HG03442 (cell line): ENCODE results near the gene EMC8.

Experiments
- ATAC-seq: cut with Tn5 transposase; IDR thresholded peaks from one replicate; pipeline ENCODE4 v1.9.1; 2021; ENCODE audit warnings: mild to moderate bottlenecking, moderate library complexity; ENCODE audit not compliant: unreplicated experiment

Gene EMC8

DNA sequence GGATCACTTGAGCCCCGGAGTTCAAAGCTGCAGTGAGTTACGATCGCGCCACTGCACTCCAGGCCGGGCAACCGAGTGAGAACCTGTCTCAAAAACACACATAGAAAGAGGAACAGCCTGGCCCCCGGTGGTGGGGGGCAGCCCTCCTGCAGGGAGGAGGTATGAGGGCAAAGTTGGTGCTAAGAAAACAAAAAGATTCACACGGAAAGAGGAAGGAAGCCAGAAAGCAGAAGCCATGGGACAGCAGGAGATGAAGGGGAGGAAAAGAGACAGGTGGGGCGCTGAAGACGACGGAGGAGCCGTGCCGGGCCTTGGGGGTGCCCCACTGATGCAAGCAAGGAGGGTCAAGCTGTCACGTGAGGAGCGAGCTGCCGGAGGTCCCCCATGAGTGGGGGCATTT, 40.2 kb downstream of the EMC8 start:
- ATAC-seq = no peak

DNA sequence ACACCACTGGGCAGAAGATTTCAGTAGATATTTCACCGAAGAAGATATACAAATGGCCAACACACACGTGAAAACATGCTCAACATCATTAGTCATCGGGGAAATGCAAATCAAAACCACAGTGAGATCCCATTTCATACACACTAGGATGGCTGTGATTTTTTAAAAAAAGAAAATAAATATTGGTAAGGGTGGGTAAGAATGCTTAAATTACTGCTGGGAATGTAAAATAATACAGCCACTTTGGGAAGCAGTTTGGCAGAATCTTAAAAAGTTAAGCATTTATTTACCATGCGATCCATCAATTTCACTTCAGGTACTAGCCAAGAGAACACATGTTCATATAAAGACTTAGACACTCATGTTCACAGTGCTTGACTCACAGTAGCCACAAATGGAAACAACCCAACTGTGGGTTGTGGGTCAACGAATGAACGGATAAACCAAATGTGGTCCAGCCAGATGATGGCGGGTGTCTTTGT, 42.0 kb downstream of the EMC8 start:
- no peak for ATAC-seq

DNA sequence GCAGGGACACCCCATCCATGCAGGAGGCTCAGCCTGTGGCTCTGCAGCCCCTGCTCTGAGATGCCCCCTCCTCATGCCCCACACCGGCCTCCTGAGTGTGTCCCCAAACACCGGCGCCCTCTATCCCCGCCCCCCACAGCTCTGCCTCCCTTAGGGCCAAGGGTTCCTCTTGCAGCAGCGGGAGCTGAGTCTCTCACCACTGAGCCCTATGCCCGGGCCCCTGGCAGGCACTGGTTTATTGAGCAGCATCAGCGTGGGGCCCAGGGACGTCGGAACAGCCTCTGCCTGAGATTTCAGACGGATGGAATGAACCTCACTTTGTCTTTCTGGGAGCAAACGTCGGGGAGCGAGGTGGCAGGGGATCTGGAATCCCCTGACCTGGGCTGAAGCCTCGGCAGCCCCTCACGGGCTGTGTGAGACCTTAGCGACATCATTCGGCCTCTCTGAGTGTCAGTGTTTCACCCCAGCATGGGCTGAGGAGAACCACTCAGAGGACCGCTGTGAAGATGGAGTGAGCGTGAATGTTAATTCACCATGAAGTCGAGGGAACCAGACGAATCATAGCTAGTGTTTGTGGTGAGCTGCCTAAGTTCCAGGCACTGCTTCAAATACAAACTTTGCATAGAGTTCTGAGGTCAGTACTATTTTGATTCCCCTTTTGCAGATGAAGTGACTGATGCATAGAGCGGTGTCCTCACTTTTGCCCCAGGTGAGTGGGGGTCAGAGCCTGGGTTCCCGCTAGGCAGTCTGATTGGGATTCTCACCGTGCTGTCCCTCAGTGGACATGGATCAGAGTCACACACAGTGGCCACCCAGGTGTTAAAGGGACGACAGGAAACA, 43.2 kb downstream of the EMC8 start:
- peak; percentile 32 for ATAC-seq

DNA sequence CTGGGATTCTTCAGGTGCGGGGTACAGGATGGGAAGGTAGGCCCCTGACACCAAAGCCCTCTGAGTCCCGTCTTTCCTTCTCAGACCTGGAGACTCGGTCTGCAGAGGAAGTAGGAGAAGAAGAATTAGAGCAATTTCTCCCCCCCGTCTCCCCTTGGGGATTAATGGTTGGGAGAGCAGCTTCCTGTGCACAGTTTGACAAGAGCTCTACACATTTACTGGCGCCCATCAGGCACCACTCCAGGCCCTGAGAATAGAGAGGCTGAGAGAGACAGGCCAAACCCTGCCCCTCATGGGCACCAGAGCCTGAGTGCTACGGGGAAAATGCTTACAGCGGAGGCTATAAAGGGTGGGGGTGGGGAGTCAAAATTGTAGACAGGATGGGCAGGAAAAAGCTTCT, 44.9 kb downstream of the EMC8 start:
- ATAC-seq = no peak

DNA sequence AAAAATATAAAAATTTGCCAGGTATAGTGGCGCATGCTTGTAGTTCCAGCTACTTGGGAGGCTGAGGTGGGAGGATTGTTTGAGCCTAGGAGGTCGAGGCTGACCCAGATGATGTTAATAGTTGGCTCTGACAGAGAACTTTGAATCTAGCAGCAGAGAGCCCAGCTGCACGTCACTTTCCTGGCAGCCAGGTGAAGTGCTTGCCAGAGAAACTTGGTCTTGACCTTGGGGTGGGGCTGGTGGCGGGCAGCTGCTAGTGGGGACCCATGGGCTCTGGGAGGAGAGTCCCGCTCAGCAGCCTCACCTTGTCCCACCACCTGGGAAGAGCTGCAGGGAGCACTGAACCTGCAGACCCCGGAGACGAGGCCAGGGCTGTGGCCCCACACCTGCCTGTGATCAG, 45.4 kb downstream of the EMC8 start:
- no peak for ATAC-seq

DNA sequence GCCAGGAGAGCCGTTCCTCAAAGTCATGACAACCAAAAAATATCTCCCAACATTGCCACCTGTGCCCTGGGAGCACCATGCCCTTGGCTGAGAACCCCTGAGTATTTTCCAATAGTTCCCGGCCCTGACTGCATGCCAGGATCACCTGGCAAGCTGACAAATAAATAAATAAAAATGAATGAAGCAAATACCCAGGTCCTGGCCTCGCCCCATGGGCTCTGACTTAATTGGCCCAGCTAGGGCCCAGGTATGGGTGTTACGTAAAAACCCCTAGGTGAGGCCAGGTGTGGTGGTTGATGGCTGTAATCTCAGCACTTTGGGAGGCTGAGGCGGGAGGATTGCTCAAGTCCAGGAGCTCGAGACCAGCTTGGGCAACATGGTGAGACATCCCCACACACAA, 45.8 kb downstream of the EMC8 start:
- ATAC-seq = no peak

DNA sequence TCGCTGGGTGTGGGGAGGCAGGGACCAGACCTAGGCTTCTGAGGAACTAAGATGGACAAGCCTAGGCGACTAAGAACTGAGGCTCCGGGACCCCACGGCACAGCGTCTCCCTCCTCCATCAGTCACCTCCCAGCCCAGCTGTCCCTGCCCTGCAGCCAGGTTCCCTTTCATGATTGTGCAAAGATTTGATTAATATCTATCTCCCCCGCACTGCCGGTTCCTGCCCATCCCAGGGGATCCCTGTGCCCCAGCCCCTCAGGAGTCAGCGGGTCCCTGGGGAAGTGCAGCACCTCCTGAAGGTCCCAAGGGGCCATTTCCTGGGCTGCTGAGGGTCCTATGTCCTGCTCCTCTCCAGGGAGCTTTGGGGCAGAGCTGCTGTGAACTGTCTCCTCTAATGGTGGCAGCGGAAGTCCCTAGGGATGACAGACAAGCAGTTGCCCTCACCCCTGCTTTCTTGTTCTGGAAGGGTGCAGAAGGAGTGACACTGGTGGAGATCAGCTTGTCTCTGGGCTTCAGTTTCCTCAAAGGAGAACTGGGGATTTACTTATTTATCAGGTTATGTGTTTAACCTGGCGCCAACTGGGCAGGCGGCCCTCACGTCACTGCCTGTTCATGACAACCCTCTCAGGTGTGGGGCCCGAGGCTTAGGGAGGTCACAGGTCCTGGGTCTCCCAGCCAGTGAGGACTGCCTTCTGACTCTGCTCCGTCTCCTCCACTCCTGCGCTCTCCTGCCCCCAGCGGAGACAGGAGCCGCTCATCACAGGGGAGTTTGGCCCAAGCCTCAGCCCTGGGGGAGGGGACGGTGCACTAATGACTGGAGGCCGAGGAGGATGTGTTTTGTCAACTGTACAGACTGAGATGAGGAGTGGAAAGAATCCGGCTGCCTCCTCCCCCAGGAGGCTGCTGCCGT, 46.6 kb downstream of the EMC8 start:
- ATAC-seq = no peak

DNA sequence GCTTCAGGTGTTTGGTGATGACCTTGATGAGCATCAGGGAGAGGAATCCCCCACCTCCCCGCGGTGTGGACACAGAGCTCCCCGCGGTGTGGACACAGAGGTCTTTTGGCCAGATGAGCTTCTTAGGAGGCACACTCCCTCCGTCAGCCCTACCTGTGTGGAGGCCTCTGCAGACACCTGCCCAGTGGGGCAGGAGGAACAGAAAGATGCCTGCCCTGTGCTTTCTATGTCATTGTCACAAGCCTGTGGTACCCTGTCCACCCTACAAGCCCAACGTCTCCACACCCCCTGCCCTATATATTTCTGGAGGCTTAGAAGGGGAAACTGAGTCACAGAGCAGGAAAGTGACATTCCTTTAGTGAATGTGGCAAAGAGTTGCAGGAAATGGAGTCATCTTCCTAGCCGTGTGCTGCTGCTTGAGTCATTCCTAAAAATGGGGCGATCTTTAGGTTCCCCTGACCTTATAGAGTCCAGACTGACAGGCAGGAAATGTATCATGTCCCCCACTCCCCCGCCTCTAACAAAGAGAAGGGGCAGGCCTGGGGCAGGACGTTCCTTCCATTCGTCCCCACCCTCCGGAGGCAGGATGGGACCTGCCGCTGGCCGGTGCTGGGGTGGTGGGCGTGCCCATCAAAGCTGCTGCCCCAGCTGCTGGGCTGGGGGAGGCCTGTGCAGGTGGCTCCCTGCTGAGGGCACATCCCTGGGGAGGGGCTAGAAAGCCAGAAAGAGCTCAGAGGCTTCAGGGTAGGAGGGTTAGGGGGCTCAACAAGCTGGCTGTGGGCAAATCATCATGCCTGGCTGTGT, 47.4 kb downstream of the EMC8 start:
- no peak for ATAC-seq

DNA sequence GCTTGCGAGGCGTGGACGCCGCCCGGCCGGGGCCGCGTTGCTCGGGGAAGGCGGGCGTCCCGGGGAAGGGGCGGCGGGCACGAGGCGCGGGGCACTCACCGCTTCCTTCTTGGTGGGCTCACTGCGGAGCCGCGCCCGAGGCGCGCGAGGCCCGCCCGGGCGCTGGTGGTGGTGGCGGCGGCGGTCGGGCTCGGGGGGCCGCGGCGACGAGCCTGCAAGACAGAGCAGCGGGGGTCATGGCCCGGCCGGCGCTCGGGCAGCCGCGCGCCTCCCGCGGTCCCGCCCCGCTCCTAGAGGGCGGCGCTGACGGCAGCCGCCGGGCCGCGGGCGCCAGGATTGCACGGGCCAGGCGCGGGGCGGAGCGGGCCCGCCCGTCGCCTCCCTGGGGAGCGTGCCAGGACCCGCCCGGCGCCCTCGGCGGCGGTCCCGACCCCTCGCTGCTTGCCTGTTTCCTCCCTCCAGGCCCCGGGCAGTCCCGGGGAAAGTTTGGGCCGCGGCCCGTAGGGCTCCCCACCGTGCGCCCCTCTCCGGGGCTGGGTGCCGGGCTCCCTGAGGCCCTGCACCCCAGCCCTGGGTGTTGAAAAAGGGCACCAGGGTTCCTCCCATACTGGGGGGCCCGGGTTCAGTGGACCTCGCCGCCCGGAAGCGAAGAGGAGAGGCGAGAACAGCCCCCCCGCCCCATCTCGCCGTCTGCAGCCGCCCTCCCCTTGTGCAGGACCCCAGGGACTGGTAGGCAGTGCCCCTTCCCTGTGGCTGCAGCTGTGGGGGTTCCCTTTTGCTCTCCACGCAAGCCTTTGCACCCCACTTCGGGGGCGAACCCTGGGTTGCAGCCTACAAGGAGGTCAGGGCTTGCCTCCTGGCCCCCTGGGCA, 48.3 kb downstream of the EMC8 start, which contains the start of gene C16orf74:
TSS of gene C16orf74 (minus strand) at position 270 of the 871 bp plus-strand sequence. CDS start 15,879 bp downstream, outside the sequence.
- no peak for ATAC-seq

DNA sequence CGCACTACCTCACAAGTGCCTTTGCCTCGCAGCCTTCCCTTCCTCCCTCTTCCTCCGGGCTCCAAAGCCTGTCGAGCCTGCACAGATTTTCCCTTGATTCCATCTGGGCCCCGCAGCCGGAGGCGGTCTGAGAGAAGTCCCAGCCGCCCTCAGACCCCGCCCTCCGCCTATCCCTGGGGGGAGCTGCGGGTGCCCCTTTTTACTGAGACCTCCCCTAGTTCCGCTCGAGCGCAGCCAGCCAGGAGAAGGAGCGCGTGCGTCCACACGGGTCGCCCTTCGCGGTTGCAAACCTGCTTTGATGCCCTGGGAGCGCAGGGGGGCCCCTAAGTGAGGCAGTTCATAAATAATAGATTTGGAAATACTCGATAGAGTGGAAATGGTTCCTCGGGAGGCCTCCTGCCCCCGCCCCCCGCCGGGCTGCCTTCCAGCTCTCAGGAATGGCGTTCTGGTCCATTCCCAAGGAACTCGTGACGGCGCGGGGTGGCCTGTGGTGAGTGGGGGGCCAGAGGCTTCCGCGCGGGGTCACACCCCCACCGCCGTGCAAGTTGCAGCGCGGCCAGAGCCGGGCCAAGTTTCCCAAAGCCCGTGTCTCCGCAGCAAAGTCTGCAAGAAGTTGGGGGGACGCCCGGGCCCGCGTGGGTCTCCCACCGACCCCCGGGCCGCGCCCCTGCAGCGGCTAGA, 49.1 kb downstream of the EMC8 start:
- no peak for ATAC-seq

DNA sequence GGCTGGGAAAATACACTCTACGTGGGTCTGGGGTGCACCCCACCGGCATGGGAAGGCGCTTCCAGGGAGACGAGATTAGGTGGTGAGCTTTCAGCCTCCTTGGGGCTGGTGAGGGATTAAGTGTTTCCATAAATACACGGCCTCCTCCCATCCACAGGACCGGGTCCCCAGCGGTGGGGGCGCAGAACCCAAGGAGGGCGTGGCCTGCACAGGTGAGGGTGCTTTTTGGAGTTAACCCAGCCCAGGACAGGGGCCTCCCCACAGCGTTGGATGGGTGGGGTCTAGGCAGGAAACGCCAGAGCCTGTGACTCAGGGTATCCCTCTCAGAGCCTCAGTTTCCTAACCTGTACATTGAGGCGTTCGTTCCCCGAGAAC, 49.6 kb downstream of the EMC8 start:
- no peak for ATAC-seq

DNA sequence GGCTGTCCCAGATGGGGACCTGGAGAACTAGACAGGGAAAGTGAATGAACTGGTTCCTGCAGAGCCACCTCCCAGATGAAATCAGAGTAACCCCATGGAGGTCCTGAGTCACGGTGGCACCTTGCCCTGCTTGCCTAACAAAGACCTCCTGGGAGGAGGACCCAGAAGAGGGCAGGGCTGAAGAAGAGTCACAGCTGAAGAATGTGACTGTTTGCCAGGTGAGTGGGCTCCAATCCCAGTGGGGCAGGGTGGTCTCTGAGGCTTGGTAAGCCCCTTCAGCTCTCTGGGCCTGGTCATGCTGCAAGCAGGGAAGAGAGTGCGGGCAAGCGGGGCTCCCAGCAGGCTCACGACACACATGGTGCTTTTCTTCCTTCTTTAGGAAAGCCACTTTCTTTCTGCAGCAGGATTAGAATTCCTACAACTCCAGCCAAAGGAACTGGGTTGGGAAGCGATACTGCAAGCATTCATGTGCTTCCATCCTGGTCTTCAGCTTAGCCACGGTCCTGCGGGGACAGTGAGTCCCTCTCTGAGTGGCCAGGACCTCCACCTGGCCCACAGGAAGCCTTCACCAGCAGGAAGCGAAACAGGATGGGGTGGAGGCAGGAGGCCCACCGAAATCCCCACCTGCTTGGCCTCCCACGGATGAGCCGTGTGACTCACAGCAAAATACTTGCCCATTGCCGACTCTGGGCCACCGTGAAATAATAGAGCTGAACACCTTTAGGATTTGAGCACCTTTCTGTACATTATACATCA, 52.7 kb downstream of the EMC8 start:
- ATAC-seq = no peak

DNA sequence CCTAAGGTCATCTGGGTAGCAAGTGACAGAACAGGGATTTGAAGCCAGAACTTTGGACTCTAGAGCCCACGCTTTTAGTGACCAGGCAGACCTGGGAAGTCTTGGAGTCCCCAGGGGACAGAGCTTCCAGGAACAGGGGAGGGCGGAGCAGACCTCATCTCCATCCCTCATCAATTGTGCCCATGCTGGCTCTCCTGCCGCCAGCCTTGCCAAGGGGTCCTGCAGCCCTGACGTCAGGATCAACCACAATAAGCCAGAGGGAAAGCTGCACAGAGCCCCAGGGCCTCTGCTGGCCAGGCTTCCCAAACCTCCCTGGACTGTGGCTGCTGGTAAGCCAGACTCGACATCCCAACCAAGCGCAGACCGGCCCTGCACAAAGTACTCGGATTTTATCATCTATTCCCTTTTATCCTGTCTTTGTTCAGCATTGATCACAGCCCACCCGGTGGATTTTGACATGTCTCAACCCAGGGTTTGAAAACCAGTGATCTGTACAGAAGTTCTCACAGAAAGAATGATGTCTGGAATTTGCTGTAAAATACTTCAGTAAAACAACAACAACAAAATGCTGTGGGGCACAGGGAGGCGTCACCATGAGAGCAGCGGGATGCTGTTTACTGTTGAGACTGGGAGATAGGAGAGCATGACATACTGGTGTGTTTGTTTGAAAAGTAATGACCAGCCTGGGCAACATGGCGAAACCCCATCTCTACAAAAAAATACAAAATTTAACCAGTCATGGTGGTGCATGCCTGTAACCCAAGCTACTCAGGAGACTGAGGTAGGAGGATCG, 60.2 kb downstream of the EMC8 start:
- ATAC-seq = no peak

DNA sequence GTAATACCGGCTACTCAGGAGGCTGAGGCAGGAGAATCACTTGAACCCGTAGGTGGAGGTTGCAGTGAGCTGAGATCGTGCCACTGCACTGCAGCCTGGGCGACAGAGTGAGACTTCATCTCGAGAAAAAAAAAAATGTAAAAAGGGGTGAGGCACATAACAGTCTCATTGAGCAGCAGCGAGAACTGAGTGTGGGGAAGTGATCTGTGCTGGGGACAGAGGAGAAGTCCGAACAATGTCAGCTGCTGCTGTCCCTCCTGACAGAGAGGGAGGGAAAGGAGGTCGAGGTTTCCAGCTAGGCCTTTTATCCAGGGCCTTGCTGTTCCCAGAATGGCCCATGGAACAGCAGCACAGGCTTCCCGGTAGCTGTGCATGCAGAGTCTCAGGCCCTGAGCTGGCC, 62.4 kb downstream of the EMC8 start:
- ATAC-seq = no peak

DNA sequence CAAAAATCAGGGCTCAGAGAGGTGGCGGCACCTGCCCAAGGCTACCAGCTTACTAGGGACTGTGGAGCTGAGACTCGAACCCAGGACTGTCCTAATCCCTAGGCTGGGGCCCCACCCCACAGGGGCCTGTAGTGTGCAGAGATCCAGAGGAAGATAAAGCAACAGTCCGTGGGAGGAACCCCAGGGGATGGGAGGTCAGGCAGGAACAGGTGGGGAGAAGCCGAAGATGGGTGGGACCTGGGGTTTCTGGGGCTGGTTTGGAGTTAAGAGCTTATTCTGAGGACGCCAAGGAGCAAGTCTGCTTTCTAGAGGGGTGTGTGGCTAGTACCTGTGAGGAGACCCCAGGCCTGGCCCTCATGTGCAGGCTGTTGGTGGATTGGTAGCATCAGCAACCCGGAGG, 63.4 kb downstream of the EMC8 start:
- ATAC-seq = no peak

DNA sequence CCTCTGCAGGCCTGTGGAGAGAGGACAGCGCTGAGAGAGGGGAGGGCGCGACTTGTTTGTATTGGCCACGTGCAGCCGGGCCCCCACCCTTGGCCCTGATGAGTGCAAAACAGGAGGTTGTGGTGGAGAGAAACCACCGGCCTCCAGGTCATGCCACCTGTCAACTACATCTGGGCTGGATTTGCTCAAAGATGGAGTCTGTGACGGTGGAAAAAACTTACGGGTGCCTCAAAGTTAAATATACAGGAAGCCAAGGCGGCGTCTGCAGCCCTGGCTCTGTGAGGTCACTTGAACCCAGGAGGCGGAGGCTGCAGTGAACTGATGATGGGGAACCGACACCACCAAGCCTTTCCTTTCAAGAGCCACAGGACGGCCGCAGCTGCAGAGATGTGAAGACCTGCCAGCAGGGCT, 64.1 kb downstream of the EMC8 start:
- peak; percentile 72 for ATAC-seq

DNA sequence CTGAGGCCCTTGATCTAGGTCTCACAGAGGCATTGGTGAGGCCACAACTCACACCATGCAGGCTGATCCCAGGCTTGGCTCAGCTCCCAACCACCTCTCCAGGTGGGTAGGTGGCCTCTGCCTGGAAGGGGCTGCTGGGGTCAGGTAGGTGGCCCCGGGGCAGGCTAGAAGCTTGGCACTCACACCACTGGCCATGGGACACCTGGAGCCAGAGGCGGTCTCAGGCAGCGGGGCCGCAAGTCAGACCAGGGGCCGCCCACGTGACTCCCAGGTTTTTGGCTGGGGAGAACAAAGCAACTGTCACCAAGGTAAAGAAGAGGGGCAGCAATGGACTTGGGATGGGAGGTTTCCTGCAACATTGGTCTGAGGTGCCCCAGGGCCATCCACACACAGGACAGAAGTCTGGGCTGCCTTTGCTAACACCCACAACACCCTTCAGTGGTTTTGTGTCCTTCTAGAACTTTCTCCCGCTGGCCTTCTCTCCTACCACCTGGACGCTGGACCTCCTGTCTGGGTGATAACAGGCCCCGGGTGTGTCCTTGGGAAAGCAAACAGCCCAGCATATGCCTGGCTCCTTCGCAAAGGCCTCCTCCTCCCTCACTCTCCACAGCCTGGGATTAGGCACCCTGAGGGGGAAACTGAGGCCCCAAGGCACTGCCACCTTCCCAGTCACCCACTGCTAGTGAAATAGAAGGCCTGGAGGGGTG, 64.9 kb downstream of the EMC8 start:
- ATAC-seq = no peak
